Kidney epithelial cell (primary cell): ENCODE measurements around the gene PHF20. TPM values are rescaled to one million over a fixed set of nuclear protein-coding genes. Genes with fewer than 3 reads are reported as not detected.

Experiments used
- DNase-seq: peaks from one replicate; pipeline ENCODE4 v3.0.0-alpha.2; 2010; ENCODE audit warnings: low read depth
- H3K27me3 ChIP-seq: 2 replicates; pipeline ENCODE4 v1.6.0; 2011; ENCODE audit warnings: low read length; ENCODE audit not compliant: control insufficient read depth, insufficient read depth
- H3K36me3 ChIP-seq: 2 replicates; pipeline ENCODE4 v1.5.1; 2011; ENCODE audit warnings: low read length; ENCODE audit not compliant: control insufficient read depth, insufficient read depth
- H3K4me3 ChIP-seq: 2 replicates; pipeline ENCODE4 v1.5.1; 2011; ENCODE audit warnings: low read depth, mild to moderate bottlenecking, control low read depth, low read length
- total RNA-seq: library from RNA; depleted of rRNA; stranded (reverse); fragments of >200 nt; gene quantifications from 2 replicates; pipeline ENCODE4 v1.2.3, GENCODE V29; 2015
- TF ChIP-seq, protein P1 (sequence below): IDR thresholded peaks from 2 replicates; pipeline ENCODE4 v1.5.1; 2011; ENCODE audit warnings: mild to moderate bottlenecking, moderate library complexity, low read length, control low read depth, inconsistent platforms; ENCODE audit not compliant: insufficient read depth, poor library complexity, severe bottlenecking

PHF20 gene
- total RNA-seq, 1 donor from 2014 or later: 39.0 TPM

DNA sequence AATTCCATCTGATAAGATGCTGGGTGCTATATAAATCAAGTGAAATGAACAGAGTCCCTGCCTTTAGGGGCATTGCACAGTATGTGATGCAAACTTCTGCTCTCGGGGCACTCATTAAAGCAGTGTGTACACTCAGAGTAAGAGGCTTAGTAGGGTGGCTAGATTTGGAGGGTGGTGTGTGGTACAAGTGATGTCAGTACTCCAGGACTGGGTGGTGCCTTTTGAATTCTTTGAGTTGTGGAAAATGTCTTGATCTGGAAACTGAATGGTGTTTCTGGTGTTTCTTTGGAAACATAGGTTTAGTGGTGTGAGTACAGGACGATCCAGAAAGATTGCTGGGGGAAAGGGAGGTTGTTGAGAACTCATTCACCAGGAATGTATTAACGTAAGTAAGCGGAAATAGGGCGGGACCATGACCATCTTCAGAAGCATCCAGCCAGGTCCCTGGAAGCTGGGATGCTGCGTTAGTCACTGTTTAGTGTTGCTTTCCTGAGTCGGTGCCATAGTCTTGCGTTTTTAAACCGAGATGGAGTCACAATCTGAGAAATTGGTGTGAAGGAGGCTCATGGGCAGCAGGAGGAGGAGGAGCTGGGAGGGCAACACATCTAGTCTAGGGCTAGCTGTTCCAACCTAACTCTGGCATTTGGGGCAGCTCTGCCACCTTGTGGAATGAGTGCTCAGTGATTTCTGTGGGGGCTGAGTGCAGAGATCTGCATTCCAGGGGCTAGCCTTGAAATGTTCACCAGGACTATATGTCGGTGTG is 112.1 kb downstream of the PHF20 start:
- TF ChIP-seq, protein P1, sequence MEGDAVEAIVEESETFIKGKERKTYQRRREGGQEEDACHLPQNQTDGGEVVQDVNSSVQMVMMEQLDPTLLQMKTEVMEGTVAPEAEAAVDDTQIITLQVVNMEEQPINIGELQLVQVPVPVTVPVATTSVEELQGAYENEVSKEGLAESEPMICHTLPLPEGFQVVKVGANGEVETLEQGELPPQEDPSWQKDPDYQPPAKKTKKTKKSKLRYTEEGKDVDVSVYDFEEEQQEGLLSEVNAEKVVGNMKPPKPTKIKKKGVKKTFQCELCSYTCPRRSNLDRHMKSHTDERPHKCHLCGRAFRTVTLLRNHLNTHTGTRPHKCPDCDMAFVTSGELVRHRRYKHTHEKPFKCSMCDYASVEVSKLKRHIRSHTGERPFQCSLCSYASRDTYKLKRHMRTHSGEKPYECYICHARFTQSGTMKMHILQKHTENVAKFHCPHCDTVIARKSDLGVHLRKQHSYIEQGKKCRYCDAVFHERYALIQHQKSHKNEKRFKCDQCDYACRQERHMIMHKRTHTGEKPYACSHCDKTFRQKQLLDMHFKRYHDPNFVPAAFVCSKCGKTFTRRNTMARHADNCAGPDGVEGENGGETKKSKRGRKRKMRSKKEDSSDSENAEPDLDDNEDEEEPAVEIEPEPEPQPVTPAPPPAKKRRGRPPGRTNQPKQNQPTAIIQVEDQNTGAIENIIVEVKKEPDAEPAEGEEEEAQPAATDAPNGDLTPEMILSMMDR: peak; percentile 69
- Histone ChIP-seq H3K36me3 (no peaks in the 10 kb centered on the region), H3K4me3 (peak overlapping the region; percentile 12), H3K27me3 (no peaks in the 10 kb centered on the region)
- peak; percentile 98 for DNase-seq

DNA sequence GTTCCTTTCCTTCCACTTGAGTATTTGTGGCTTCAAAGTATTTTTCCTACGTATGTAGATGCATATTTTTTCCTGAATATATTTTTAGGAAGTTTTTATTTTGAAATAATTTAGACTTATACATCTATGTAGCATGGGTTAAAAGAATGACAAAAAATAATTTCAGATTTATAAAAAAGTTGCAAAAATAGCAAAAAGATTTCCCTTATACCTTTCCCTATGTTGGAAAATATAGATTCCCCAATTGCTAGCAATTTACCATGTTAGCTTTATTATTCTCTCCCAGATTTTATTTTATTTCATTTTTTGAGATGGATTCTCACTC is 112.7 kb downstream of the PHF20 start:
- H3K36me3 ChIP-seq: no peaks in the 10 kb centered on the region
- H3K27me3 ChIP-seq: no peaks in the 10 kb centered on the region
- TF ChIP-seq, protein P1: no peak
- DNase-seq: no peak
- no peak overlapping the region for H3K4me3 ChIP-seq

DNA sequence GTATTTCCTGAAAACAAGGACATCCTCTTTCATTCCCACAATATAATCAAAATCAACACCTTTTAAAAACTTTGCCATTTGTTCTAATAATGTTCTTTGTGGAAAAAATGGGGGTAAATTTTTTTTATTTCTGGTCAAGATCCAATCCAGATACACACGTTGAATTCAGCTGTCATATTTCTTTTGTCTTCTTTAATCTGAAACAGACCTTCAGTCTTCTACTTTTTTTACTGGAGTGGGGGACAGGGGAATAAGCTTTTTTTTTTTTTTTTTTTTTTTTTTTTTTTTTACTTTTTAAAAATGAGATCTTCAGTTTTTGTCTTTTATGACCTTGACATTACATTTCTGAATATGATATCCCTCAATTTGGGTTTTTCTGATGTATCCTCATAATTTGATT is 113.4 kb downstream of the PHF20 start:
- no peak for DNase-seq
- Histone ChIP-seq H3K27me3 (no peaks in the 10 kb centered on the region), H3K36me3 (no peaks in the 10 kb centered on the region), H3K4me3 (no peak overlapping the region)
- TF ChIP-seq, protein P1: no peak

DNA sequence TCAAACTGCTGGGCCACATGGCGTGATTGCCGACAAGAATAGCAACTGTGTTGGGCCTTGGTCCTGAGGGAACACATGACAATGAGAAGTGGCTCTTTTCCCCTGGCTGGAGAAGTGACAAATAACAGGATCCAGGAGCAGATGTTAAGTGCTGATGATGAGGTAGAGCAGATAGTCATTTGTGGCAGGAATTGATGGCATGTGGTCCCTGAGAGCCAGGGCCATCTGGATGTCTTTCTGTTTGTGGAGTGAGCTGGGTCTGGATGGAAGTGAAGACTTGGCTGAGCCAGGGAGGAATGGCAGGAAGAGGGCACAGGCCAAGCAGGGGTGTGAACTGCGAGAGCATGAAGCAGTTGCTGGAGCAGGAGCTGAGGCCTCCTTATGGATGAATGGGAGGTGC is 114.7 kb downstream of the PHF20 start:
- TF ChIP-seq, protein P1: no peak
- DNase-seq: no peak
- H3K36me3 ChIP-seq: no peaks in the 10 kb centered on the region
- H3K27me3 ChIP-seq: no peaks in the 10 kb centered on the region
- H3K4me3 ChIP-seq: no peak overlapping the region

DNA sequence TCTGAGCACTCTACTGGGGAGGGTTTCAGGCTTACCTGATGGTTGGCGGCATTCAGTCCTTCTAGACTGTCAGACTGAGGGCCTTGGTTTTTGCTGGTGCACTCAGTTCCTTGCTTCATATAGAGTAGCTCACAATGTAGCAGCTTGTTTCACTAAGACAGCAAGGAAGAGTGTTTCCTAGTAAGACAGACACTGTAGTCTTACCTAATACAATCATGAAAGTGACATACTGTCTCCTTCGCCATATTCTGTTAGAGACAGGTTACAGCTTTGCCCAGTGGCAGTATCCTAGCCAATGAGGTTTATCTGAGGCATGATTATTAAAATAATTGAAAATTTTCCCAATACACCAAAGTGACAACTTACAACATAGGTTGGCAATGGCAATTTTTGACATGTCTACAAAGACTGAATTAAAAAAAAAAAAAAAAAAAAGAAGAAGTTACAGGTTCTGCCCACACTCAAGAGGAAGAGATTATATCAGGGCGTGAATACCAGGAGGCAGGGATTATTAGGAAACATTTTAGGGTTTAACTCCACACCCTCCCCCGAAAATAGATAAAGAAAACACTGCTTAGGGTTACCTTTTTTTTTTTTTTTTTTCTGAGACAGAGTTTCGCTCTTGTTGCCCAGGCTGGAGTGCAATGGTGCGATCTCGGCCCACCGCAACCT is 115.7 kb downstream of the PHF20 start:
- TF ChIP-seq, protein P1: no peak
- Histone ChIP-seq H3K27me3 (no peaks in the 10 kb centered on the region), H3K36me3 (no peaks in the 10 kb centered on the region), H3K4me3 (no peak overlapping the region)
- no peak for DNase-seq
